EL (cell line): Measurements from ENCODE around the gene WDR27.
"Not testable (repeated sequence)": the region's sequence is repeated elsewhere in the genome, so short reads cannot be mapped to it uniquely, and the experiment has no call there.

Experiments used
- DNase-seq: peaks from one replicate; pipeline ENCODE4 v3.0.0-alpha.2; 2016

Gene WDR27

DNA sequence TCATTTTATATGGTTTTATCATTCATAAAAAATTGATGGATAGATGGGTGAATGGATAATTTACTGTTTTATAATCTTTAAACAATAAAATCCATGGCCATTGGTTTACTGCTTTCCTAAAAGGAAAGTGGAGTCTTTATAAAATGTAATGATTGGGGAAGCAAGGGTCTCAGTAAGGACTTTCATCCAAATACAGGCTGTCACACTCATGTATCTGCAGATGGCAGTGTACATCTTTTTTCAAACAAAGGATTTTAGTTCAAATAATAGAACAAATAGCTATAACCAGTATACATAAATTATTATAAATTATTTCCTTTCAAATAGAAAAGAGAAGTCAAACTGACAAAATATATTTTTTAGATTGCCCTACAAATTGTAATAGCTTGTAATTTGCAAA is 190.0 kb downstream of the WDR27 start:
- DNase-seq: not testable (repeated sequence)

DNA sequence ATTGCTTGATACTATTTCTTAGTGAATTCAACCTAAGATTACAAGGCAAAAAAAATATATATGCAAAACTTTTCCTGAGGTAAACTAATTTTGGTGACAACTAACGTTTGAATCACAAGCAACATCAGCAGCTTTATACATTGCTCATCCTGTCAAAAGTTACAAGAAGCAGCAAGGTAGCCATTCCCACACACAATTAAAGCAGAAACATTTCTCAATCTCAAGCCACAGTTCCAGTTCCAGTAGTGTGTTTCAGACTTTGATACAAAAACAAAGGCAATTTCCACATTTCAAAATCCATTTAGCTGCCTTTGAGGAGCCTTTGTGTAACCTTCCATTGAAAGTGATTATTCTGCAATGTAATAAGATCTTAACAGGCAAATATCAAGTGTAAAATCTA is 191.0 kb downstream of the WDR27 start:
- no peak for DNase-seq

DNA sequence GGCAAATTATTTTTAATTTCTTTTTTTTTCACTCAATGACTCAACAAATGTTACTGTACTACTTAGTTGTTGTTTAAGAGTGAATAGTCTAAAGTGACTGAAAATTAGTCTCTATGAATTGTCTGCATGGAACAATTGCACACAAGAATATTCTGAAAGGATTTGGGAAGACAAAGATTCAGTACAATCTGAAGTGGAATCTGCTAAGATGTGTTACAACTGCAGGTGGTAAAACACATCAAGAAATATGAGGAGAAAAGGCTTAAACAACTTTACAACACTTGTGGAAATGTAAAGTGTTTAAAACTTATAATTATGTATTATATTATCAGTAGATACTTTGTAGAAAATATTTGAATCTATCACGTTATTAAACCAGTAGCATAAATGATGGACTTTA is 193.4 kb downstream of the WDR27 start:
- DNase-seq: no peak

DNA sequence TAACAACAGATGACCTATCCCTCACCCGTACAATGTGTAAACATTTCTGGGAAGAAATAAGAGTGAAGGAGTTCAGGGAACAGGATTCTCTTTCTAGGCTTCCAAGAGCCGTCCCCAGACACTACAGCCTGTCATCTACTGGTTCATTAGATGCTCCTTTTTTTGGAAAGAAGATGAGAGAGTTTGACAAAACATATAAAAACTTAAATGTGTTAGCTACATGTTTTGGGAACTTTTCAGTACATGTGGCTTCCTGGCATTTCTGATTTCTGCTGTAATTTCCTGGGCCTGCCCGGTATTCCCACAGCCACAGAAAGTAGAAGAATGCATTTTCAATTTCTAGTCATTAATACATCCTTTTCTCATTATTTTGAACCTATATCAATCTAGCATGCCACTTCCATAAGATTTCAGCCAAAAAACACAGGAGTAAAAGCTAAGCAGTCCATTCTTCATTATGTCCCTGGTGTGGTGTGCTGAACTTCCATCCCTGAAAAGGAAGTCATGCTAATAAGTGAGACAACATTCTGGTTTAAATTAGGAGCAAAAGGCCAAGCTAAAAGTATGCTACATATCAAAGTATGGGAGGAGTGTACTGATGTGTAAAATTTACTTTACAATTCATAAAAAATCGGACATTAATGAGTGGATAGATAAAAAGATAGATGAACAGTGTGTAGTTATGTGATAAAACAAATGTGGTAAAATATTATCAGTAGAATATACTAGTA is 198.2 kb downstream of the WDR27 start:
- DNase-seq: no peak

DNA sequence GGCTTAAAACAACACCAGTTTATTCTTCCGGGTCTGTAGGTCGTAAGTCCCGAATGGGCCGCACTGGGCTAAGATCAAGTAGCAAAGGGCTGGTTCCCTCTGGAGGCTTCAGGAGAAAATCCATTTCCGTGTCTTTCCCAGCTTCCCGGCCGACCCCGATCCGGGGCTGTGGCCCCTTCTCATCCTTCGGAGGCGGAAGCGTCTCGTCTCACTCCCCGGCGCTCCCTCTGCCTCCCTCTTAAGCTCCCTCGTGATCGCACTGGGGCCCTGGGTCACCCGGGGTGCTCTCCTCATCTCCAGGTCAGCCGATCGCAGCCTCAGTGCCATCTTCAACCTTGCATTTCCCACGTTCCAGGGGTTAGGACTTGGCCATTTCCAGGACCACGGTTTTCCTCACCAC is 199.4 kb downstream of the WDR27 start:
- DNase-seq: no peak

DNA sequence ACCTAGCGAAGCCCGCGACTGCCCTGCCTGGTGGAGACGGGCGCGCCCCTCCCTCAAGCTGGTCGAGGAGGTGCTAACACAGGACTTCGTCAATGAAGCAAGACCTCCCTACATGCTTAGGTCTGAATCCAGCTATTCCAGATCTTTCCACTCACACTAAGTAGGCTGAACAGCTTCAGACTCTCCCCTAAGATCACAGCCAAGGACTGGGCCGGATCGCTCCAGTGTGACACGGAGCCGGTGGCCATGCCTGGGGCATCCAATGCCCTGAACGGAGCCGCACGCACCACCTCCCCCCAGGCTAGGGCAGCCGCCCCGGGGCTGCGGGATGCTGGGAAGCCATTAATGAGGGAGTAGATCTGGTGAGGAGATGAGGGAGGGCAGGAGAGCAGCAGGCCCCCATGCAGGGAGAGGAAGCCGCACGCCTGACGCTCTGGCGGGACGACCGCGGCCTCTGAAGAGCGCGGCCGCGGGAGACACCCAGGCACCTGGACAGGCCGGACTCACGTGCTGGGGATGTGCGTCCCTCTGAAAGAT is 200.0 kb downstream of the WDR27 start:
- DNase-seq: no peak

DNA sequence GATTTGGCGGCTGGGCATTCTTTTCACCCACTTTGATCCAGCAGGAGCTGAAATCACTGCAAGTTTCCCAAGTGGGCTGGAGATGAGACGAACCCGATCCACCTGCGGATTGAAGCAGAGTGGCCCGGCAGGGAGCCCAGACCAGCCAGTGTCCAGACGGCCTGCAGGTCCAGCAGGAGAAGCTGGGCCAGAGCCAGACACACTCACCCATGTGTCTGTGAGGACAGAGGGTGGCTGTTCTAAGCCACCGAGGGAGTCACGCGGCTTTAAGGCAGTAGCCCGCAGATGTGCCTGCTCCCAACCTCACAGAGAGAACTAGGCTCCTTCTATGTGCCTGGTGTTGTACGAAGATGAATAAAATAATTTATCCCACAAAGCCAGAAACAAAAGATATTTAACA is 200.7 kb downstream of the WDR27 start:
- DNase-seq: no peak

DNA sequence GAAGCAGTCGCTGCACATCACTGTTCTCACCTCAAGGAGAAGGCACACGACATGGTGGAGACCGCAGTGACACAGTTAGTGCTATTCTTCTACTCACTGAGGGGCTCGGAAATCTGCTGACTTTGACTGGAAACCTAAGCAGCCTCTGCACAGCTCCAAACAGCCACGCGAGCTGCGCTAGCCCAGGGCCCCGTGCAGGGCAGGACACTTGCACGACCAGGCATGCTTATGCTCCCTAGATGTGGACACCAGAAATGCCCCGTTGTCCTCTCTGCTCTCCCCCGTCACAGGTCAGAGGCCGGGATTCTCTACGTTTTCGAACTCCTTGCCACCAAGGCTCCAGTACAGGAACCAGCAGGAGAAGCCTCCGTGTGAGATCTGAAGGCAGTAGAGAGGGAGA is 201.1 kb downstream of the WDR27 start:
- no peak for DNase-seq

DNA sequence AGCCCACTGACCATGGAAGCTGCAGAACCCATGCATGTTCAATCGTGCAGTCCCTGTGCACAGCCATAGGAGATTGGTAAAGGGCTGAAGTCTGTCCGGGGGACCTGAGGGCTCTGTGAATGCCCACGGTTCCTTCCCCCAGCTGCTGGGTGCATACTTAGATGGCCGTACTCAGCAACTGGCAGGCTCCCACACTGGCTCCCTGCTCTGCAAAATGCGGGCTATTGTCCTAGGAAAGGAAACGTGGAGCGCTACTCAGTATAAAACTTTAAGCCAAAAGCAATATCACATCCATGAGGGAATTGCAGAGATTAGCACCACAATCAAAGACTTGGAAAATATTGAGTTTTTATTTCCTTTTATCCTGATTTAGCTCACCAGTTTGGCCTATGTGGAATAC is 202.0 kb downstream of the WDR27 start:
- DNase-seq: no peak

DNA sequence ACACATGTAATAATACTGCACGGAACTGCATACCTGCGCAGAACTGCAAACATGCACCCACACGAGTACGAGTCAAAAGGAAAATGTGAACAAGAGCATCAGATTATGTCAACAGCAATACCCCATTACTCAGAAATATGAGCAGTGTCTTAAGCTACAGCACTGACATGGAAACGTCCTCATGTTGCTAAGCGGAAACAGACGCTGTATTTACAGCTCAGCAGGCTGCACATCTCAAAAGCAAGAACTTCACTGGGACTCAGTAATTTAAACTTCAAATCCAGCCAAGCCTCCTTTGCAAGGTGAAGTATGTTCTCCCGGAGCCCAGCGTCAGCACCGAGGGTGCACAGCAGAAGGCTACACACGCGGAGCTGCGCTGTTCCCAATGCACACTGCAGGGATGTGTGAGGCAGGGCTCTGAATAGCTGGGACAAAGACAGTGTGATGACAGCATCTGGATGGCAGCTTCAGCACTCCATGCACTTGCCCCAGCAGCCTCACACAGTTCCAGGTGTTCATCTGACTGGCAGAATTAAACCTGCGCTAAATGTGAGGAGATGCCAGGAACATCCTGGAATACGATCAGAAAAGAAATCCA is 202.8 kb downstream of the WDR27 start:
- no peak for DNase-seq

DNA sequence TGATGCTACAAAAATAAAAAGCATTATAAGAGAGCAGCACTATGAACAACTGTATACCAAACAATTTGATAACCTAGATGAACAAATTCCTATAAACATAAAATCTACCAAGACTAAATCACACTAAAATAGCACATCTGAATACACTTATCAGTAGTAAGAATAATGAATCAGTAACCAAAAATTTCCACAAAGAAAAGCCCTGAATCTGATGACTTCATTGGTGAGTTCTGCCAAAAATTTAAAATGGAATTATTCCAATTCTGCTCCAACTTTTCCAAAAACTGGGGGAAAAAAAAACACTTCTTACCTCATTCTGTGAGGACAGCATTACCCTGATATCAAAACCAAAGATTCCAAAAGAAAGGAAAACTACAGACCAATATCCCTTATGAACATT is 206.2 kb downstream of the WDR27 start:
- DNase-seq: peak; percentile 59

DNA sequence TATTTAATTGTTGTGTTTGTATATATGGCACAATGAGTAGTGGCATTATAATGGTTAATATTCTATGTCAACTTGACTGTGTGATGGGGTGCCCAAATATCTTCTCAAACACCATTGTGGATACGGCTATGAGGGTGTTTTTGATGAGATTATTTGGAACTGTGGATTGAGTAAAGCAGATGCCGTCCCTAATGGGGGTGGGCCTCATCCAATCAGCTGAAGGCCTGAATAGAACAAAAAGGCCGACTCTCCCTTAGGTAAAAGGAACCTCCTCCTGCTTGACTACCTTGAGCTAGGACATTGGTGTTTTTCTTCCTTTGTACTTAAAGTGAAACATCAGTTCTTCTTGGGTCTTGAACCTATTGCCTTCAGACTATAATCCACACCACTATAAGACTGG is 207.8 kb downstream of the WDR27 start:
- no peak for DNase-seq

DNA sequence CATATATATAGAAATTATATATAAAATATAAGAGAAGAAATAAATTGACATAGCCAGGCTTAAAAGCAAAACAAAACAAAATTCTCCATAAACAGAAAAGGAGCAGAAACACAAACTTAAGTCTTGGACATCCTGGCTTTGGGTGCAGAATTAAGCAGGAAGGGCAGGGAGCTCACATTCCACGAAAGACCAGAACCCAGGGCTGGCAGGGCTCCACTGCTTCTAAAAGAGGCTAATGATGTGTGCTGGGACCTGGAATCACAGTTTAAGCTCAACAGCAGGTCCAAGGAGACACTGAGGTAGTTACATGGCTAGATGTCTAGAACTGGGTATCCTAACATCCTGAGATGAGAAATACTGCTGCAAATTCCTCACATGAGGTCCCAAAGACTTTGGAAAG is 210.3 kb downstream of the WDR27 start:
- no peak for DNase-seq

DNA sequence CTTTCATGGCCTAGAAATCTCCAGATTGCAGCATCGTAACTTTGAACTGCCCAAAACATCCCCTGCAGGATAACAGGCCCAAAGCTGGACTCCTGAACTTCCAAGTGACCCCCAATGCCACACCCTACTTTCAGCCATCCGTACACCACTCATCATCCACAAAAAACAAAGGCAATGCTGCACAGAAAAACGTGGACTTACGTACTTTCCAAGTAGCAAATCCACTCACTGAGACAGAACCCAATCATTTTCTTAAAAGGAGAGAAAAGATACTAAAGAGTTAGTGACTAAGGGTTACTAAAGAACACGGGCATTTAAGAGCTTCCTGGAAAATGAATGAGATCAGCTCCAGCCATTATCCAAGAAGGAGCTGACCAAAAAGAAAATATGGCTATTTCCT is 211.0 kb downstream of the WDR27 start:
- DNase-seq: no peak

DNA sequence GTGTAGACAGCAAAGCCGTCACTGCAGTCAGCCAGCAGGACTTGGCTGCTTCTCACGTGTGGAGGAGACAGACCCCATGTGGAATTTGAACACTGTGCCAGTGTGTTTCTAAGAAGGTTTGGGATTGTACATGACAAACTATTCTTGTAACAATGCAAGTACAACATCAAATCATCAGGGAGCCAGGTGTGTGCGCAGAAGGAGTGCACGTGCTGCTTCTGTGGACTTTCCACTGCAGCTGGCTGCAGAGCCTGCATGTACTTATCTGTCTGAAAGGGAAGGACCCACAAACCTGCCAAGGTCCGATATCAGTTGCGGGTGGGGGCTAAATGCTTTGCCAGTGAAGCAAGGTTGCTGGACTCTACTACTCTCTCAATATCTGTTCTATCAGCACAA is 211.6 kb downstream of the WDR27 start:
- DNase-seq: no peak

DNA sequence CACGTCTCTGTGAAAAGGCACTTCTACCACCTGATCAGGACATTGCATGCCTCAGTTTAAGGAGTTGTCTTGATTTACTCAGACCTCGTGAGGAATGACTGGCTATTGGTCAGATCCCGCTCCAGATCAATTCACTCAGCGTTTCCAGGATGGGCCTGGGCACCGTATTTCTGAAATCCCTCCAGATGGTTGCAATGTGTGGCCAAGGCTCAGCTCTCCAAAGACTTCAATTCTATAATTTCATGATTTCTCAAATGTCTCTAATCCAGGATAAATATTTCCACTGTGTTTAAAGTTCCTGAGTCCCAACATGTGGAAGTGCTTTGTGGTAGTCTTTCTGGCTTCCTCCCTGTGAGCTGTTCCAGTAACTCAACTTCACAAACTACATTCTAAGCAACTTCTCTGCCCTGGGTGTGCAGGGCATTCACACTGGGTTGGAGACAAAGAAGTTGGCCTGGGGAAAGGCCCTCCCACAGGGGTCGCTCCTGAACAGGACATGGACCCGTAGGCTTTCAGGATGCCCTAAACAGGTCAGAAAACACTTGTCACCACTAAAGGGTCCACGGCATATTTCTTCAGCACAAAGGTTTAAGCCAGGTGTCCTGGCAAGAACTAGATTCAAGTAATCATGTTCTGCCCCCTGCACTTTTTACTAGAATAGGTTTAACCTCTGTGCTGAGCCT is 212.1 kb downstream of the WDR27 start:
- no peak for DNase-seq

DNA sequence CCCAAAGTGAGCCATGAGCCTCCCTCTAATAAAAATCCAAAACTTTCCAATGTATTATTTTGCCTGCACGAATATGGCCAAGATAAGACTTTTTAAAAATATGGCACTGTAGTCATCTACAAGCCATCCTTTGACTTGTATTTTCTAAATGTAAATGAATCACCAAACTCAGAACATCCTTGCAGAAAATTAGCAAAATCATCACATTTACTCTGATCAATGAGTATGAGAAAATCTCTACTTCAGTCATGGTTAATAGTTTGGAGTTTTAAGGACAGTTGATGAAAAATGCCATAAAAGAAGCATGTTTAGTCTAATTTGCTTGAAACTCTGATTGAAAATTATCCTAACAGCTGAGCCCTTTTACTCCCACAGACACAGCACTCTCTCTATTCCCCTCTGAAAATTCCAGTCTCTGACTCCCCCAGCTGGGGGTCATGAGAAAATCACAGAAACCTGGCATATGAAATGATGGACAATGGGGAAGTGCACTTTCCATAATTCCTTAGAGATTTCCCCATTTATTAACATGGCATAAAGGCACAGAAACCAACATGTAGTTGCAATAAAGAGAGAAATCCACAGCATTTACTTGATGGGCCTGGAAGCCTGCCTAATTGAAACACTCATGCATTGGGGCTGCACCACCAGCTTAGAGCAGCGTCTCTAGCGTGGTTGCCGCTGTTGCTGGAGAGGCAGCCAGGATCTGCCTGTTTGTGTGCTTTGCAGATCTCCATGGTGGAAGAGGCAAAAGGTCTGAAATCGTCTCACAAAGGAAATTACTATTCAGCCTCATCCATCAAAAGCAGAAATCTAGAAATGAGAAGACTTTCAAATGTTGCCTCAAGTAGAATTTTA is 214.0 kb downstream of the WDR27 start:
- DNase-seq: peak; percentile 24

DNA sequence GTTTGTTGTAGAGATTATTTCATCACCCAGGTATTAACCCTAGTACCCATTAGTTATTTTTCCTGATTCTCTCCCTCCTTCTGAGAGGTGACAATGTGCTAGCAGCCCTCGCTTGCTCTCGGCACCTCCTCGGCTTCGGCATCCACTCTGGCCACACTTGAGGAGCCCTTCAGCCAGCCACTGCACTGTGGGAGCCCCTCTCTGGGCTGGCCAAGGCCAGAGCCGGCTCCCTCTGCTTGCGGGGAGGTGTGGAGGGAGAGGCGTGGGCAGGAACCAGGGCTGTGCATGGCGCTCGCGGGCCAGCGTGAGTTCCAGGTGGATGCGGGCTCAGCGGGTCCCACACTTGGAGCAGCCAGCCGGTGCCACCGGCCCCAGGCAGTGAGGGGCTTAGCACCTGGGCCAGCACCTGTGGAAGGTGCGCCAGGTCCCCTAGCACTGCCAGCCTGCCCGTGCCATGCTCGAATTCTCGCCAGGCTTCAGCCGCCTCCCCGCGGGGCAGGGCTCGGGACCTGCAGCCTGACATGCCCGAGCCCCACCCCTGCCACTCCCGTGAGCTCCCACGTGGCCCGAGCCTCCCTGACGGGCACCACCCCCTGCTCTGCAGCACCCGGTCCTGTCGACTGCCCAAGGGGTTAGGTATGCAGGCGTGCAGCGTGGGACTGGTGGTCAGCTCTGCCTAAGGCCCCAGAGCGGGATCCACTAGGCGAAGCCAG is 221.9 kb downstream of the WDR27 start:
- DNase-seq: no peak

DNA sequence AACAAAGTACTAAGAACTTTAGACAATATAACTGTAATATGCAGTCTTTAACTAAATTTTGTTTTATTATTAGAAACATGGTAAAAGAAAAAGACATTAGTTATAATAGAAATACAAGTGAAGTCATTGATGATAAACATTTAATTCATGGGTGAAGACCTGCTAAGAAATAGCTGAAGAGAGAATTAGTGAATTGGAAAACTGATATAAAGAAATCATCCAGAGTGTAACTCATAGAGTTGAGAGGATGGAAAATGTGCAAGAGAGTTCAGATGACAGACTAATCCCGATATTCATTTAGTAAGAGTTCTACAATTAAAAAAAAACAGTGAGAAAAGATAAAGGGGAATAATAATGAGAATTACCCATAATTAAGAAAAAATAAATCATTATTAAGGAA is 227.5 kb downstream of the WDR27 start:
- DNase-seq: no peak

DNA sequence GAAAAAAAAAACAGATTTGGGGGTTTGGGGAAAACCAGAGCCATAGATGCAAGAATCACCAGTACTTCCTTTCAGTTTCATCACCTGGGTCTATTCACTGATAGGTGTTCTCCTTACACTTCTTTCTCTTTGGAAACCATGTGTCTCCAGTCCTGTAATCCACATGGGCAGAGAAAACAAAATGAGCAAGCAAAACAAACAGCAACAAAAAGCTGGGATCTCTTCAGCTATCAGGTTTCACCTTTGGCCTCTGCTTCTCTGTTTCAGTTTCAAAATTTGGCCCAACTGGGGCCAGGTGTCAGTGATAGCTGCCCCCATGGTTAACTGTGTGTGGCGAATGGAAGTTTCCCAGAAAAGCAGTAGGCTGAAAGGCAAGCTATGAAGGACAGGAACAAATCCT is 228.2 kb downstream of the WDR27 start:
- no peak for DNase-seq

DNA sequence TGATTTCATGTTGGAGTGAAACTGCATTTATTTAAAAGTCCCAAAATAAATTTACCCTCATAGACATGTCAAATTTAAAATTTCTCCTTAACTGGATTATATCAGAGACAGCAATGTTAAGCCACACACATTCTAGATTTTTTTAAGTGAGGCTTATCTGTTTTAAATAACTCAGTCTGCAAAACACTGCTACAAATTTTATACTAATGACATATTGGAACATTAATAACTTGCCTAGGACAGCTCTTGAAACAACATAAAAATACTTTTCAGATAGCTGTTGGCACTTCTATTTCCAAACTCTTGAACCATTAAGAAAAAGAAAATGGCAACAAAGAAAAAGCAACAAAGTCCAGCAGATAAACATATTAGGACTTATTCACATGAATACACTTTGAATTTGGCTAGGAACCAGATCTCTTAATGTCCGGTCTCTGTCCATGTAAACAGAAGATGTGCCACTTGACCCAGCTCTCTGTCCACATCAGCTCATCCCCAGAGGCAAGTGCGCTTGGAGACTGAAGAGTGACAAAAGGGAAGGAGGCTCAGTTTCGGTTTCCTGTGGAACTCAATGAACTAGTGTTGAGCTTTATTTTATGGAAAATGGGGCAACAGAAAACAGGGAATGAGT is 228.9 kb downstream of the WDR27 start:
- DNase-seq: no peak

DNA sequence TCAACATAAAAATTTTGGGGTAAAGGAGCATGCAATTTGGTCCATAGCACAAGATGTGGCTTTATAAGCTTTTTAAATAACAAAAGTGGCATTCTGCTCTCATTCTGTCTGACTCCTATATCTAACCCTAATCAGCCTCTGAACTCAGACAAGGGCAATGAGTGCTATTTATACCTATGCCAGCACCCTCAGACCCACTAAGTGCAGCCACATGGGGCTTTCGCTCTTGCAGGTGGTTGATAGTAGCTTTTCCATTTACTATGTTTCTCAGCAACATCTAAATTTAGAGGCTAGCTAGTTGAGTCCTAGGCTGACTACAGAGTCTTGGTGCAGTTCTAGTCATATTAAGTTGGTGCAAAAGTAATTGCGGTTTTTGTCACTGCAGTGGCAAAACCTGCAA is 231.0 kb downstream of the WDR27 start:
- DNase-seq: no peak
